ENCODE results near the gene ATP10B. TPM values are rescaled to one million over a fixed set of nuclear protein-coding genes. Genes with fewer than 3 reads are reported as not detected.
A peak's percentile ranks its signal among the peaks of the same experiment; 100 is the strongest.

The ATP10B gene
- total RNA-seq, 1 experiment from 2014 or later, result not detected

DNA sequence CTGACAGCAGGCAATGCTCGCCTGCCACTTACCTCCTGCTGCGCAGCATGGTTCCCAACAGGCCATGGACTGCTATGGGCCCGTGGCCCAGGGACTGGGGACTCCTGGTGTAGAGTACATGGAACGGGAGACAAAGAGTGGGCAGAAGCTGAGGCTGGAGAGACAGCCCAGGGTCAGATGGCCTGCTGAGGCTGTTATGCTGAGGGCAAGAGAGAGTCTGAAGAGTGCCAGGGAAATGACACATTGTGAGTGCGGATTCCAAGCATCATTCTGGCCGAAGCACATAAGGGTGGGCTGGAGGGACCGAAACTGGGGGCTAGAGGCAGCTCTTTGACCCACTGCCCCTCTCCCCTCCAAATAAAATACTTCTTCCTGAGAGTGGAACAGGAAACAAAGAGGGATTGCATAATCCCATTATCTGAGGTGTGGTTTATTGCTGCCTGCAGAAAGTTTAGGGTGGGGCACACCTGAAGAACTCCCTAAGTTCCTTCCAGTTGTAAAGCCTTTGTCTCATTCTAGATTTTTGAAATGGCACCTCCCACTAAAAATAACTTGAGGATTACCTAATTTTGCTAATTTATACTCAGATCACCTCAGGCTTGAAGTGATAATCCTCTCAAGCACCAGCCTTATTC lies 158.1 kb downstream of the ATP10B start:
- no peak for DNase-seq (ENCODE audit: low read depth)

DNA sequence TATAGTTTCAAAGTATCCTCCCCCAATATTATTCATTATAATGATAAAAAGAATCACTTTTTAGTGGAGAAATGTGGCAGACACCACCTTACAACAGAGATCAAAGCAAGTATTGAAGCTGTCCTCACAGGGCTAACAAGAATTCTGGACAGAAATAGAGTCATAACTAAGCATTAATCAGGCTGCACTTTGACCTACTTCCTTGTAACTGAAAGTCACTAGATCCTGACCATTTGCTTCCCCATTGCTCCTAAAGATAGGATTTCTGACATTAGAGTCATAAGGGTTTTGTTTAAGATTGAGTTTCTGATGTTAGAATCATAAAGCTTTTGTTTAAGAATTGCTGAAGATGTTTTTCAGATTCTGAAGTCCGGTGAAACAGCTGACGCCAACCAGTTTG lies 159.7 kb downstream of the ATP10B start:
- no peak for DNase-seq (ENCODE audit: low read depth)

DNA sequence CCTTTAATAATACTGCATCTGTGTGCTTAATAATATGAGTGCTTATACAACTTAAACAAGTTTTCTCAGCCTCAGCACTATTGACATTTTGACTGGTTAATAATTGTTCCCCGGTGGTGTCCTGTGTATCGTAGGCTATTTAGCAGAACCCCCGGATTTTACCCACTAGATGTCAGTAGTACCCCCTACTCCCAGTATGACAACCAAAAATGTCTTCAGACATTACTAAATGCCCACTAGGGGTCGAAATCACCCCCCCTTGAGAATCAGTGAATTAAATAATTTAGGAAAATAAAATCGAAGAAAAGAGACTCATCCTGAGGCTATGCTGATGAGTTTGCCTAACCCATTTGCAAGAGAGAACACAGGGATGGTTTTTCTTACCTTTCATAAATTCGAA lies 166.3 kb downstream of the ATP10B start:
- DNase-seq (ENCODE audit: low read depth), result peak; percentile 44

DNA sequence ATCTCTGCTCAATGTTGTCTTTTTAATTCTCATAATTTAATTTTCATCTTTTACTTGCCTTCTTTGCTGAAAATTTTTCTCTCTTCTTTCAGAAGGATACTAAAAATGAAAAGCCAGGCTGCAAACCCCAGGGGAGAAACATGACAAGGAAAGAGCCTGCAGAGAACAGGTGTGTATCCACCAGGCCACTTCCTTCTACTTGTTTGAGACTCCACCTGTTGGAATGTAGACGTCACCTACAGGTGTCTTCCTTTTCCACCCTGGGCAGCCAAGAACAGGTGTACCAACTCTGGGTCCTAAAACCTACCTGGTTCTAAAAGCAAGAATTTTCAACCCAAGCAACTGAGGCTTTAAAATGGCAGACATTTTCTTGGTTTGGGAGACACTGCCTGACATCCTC lies 166.8 kb downstream of the ATP10B start:
- DNase-seq (ENCODE audit: low read depth), result no peak

DNA sequence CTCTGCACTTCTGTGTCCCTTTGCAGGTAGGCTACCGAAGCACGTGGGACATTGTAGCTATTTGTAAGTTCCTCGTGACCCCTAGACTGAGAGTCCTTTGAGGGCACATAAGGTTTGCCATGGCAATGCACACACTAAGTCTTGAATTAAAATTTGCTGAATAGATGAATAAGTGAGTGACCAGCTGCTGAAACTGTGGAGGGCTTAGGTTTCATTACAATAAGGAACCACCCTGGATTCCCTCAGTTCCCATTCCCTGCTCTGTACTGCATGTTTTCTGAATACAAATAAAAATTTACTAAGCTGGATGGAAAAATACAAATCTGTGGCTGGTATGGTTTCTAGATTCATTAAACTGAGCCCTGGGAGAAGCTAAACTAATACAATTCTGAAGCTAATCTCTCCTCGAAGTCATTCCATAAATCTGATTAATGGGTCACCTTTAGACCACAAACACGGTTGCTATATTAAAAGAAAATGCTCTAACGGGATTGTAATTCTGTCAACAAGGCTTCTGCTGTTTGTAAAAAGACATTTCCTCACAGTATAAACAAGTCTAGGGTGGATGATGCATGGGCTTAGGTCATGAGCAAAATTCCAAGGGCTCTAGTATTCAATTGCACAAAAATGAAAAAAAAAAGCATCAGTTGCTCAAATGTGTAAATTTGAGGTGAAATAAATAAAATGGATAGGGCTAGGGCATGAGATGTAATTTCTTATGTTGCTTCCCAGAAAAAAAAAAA lies 172.3 kb downstream of the ATP10B start:
- DNase-seq (ENCODE audit: low read depth), result no peak

DNA sequence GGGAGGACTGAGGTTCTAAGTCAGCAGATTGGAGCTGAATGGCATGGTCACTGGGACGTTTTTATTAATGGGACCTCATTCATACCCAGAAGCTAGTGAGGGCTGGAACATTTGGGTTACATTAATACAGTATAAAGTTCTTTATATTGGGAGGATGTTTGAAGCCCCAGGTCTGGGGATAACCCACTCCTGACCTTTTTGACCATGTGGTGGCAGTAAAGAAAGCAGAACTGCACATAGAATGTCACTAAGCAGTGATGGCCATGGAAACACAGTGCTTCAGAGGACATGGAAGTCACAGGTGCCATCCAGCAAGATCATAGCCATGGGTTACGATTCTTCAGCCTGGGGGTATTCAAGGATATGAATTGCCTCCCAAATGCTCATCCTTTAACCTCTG lies 176.0 kb downstream of the ATP10B start:
- DNase-seq (ENCODE audit: low read depth), result no peak

DNA sequence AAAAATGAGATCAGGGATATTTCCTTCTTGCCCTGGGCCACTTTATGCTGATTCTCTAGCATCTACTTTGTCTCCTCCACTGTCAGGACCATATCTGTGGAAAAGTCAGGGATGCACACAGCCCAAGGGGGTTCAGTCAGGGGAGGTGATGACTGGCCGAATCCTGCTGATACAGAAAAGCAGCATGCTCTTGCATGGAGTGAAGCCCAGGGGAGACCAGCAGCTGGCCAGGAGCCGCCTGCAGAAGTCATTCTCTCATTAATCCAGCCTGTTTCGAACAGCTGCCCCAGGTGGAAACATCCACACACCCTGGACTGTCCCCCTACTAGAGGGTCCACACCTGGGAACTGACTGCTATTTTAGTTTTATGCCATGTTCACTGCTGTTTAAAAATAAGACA lies 177.1 kb downstream of the ATP10B start:
- DNase-seq (ENCODE audit: low read depth), result no peak

DNA sequence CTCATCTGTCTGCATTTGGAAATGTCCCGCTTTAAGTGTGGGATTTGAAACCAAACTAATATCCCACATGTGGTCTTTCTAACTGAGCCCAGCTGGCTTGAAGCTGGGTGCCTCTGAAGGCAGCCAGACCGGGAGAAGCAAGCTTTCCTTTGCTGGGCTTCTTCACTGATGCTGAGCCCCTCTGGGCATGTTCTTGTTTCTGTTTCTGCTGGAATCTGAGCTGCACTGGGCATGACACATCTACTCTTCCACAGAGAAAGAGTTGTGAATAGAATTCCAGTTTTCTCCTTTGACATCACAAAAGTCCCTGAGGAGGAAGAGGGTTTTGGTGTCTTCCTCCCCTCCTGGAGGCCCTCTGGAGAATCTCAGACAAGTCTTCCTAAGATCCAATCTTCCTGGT lies 179.5 kb downstream of the ATP10B start:
- DNase-seq (ENCODE audit: low read depth), result no peak

DNA sequence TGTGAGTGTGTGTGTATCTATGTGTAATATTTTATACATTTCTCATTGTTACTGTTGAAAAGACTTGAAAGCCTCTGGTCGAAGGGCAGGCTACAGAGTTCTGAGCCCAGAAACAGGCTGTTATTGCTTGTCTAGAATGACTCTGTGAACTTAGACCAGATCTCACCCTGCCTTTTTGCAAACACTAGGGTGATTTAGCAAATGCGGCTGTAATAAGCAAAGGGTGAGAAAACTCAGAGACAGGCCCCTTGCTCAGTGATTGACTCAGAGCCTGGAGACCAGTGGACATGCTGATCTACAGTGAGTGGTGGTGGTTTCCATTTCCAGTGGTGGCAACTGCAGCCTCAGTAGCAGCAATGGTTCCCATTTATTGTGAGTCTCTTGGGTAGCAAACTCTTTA lies 183.7 kb downstream of the ATP10B start:
- DNase-seq (ENCODE audit: low read depth), result no peak

DNA sequence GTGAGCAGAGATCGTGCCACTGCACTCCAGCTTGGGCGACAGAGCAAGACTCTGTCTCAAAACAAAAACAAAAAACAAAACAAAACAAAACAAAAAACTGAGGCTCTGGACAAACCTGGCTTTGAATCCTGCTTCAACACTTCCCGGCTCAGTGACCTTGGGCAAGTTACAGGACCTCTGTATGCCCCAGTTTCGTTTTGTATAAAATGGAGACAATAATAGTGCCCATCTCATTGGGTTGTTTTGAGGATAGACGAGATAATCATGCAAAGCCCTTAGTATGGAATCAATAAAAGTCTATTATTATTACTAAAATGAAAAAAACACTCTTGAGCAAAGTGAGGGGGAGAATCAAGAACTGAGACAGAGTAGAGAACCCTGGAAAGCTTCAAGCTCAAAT lies 184.9 kb downstream of the ATP10B start:
- DNase-seq (ENCODE audit: low read depth), result no peak

DNA sequence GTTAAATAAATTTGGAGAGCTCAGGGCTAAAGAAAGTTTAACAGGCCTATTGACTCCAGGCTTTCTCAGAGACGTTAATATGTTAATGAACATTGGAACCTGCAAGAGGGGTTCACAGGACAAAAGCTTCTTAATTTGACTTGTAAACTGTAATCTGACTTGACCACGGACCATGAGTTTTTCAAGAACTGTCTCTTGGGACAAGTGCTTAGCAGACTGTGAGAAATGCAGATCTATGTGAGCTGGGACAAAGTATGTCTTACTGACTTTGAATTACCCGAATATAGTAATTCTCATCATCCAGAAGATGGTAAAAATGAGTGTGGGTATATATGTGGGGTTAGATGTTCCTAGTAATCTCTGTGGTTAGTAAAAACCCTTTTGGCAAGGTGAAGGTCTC lies 186.6 kb downstream of the ATP10B start:
- DNase-seq (ENCODE audit: low read depth), result no peak

DNA sequence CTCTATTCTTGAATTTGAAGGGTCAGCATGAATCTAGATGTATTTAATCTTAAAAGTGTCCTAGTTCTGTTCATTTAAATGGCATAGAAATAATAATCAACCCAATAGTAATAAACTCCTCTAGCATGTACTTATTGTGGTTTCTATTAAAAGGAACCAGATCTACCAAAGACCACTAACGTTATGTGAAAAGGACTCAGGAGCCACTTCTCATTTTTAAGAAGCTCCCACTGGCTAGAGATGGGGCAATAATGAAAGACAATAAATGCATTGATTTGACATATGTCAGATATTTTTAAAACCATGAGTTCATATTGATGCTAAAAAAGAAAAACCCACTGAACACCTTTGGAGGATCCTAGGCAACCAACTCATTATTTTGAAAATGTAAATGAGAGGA lies 191.9 kb downstream of the ATP10B start:
- DNase-seq (ENCODE audit: low read depth), result no peak

DNA sequence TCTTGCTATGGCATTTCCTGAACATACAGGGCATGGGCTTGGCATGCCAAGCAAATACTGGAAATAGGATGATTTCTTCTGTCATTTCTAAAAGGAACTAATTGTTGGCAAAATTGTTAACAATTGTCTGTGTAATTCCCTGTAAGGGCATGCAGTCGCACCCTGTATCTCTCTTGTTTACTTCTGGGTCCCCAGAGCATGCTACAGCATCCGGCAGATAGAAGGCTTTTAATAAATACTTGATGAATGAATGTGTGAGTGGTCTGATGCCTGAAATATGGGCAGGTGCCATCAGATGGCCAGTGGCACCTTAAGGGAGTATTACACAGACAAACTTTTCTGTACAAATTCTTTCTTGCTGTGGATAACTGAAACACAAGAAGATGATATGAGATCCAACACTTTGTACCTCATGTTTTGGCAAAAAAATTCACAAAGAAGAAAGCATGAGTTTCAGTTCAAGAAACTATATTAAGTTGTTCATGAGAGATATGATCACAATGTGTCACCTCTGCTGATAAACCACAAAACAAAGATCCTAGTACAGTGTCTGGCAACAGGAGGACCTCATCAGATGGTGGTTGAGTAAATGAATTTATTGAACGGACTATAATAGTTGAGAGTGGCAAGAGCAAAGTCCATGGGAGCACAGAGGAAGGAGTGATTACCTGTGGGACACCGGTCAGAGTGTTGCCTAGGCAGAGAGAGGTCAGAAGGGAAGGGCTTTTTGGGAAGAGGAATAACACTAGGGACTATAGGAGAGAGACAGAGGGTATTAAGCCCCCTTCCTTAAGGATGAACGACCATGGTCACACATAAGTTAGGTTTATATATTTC lies 194.2 kb downstream of the ATP10B start:
- no peak for DNase-seq (ENCODE audit: low read depth)

DNA sequence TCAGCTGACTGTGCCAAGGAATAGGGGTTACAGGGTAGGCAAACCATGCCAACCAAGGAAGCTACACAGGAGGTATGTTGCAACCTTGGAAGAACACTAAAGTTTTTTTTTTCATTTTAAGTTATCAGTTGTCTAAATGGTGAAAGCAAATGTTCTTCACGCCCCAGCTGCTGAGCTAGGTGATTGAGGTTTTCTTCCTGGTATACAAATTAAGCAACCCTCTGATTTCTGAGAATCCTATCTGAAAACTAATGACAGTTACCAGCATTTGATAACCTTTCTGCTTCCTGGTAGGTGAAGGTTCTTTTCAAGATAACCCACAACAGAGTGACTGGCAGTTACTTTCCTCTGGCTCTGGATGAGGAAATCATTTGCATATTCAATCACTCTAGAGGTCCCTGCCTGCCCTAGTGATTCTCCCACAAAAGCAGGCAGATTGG lies 194.9 kb downstream of the ATP10B start:
- DNase-seq (ENCODE audit: low read depth), result no peak

DNA sequence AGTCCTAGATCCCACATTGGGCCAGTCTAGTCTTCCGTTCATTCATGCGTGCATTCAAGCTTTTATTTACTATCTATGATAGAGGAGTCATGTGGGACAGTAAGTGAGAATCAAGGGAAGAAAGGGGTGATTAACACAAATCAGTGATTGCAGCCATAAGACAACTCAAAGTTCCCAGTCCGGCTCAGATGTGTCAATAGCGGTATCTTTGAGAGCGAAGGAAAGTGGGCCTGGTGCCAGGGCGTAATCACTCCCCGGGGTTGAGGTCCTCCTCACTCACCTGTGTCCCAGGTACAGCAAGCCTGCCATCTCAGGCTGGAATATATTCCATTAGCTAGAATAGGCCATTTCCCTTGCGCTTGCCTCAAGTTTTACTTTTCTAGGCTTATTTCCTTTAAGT lies 196.3 kb downstream of the ATP10B start:
- no peak for DNase-seq (ENCODE audit: low read depth)

DNA sequence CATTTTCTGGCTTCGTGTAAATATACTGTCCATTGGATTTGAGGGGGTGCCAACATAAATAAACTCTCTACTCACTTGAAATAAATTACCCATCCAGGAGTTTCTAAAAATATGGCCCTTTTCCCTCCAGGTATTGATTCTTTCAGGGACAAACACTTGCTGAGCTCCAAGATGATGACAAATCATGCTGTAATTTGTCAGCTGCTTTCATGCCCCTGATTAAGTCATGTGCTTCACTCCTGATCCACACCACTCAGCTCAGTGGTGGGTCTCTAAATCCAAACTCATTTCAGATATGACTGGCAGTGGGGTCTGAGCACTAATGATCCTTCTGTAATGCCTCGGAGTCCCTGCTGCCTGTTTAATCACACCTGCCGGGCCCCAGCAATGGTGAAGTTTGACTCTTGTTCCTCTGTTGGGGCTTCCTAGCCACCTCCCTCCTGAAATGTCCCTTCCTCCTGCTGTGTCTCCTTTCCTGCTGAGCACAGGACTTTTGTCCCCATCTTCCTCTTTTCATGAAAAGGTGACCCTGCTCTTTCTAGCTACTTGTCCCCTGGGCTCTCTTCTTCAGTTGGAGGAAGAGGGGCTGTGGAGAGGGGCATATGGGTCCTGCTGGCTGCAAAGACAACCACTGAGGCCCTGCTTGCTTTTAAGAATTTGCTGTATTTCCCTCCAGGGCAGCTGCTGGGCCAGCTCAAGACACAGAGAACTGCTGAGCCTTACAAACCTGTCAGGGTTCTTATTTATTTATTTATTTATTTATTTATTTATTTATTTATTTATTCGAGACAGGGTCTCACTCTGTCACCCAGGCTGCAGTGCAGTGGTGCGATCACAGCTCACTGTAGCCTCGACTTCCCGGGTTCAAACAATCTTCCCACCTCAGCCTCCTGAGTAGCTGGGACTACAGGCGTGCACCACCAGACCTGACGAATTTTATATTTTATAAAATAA lies 200.0 kb downstream of the ATP10B start:
- DNase-seq (ENCODE audit: low read depth), result no peak

DNA sequence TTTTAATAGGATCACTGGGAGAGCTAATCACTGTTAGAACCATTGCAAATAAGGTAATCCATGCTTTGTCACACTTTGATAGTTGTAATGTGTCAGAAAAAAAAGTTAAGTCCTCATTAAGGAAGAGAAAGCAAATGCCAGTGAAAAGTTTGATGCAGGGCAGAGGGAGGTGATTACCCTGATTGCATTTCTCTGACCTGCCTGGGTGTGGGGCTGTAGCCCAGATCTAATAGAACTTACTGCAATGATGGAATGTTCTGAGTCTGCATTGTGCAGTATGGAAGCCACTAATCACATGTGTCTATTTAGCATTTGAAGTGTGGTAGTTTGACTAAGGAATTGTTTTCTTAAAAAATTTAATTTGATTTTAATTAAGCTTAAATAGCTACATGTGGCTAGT lies 202.7 kb downstream of the ATP10B start:
- DNase-seq (ENCODE audit: low read depth), result no peak

DNA sequence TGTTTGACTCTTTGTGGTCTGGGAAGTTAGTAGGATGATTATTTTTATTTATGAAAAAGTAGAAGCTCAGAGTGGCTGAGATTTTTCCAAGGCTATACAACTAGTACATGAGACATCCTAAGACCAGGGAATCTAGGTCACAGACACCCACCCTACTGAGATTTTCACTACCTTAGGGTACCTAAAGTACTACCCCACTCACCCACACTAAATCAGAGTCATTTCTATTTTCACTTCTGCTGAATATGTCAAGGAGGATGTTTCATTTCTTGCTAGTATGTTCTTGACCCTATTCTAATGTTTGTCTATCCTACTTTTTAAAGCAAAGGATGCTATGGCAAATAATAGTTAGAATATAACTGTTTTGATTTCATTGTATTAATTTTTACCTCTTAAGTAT lies 206.0 kb downstream of the ATP10B start:
- DNase-seq (ENCODE audit: low read depth), result no peak

DNA sequence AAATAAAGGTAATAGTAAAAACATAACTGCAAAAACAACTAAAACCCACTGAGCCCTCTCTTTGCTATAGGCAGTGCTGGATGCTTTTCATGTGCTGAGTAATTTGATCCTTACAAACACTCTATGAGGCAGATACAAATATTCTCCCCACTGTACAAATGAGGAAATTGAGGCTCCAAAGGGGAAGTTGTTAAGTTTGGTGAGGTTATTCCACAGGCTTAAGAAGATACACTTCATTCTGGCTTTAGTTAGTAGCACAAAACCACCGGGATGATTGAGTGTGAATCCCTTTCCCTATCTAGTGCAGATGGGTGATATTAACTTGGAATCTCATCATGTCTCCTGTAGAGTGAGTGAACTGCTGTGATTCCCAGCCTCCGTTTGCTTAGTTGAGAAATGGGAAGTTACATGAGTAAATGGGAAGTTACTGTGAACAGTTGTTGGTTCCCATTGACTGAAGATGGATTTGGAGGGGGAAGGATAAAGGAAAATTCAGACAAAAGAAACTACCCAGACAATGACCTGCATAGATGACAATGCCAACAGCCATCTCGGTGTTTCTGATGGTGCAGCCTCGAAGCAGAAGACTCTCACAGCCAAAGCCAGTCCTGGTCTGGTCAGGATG lies 208.3 kb downstream of the ATP10B start:
- DNase-seq (ENCODE audit: low read depth), result no peak

DNA sequence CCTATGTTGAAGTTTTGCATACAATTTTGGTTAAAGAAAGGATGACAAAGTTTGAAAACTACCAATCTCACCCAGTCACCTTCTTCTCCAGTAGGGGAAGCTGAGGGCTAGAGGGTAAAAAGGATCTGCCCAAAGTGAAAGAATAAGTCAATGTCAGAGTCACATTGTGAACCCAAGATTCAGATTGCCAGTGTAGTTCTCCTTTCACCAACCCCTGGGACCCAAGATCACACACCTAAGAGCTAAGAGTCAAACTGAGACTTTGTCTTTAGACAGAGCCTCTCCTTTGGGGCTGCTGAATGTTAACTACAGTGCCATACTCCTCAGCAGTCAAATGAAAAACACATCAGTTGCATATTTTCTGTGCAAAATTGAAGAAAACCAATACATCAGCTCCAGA lies 210.6 kb downstream of the ATP10B start:
- no peak for DNase-seq (ENCODE audit: low read depth)

DNA sequence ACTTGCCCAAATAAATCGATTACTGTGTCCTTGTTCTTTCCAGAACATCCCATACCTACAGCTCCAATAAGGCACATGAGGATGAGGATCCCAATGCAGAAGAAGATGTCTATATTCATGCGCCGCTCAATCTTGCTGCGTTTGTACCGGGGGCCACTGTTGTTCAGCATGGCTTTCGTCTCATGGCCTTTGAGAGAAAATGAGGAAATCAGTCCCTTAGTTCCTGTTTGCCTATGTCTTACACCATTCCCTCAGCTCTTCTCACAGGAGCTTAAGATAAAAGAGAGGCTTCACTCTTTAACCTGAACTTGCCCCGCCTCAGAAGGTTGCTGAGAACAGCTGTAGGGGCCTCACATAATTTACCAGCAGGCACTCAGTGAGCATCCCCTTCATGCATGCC lies 211.6 kb downstream of the ATP10B start:
- DNase-seq (ENCODE audit: low read depth), result no peak

Data from HT1080 (cell line).